WTC11 (cell line): ENCODE results near the gene LRRC4B.

Experiments
- ARID4B ChIP-seq: sonication (generic); formaldehyde crosslinking; IDR thresholded peaks from 2 replicates; pipeline ENCODE4 v1.8.0; 2023; ENCODE audit warnings: missing genetic modification reagents, mild to moderate bottlenecking, borderline replicate concordance
- ATF1 ChIP-seq: sonication (generic); formaldehyde crosslinking; IDR thresholded peaks from 2 replicates; pipeline ENCODE4 v1.8.1; 2023; ENCODE audit warnings: mild to moderate bottlenecking, moderate library complexity, missing genetic modification reagents
- CREB1 ChIP-seq: sonication (generic); formaldehyde crosslinking; IDR thresholded peaks from 2 replicates; pipeline ENCODE4 v1.8.0; 2023; ENCODE audit warnings: mild to moderate bottlenecking, missing genetic modification reagents
- CTCF ChIP-seq: fragments of 200-600 bp; IDR thresholded peaks from 2 replicates; pipeline ENCODE4 v1.8.0; 2022; ENCODE audit warnings: antibody characterized with exemption
- E2F1 ChIP-seq: sonication (generic); formaldehyde crosslinking; IDR thresholded peaks from 2 replicates; pipeline ENCODE4 v1.8.0; 2022; ENCODE audit warnings: mild to moderate bottlenecking, missing genetic modification reagents
- E2F5 ChIP-seq: sonication (generic); formaldehyde crosslinking; IDR thresholded peaks from 2 replicates; pipeline ENCODE4 v1.8.1; 2022; ENCODE audit warnings: mild to moderate bottlenecking, moderate library complexity, missing genetic modification reagents
- FOXP1 ChIP-seq: sonication (generic); formaldehyde crosslinking; IDR thresholded peaks from 2 replicates; pipeline ENCODE4 v1.8.0; 2022; ENCODE audit warnings: missing genetic modification reagents, mild to moderate bottlenecking, moderate library complexity, borderline replicate concordance
- JUN ChIP-seq: sonication (generic); formaldehyde crosslinking; IDR thresholded peaks from 2 replicates; pipeline ENCODE4 v1.8.0; 2023; ENCODE audit warnings: mild to moderate bottlenecking, missing genetic modification reagents
- MAX ChIP-seq: sonication (generic); formaldehyde crosslinking; IDR thresholded peaks from 2 replicates; pipeline ENCODE4 v1.8.0; 2022; ENCODE audit warnings: mild to moderate bottlenecking, missing genetic modification reagents
- NFE2L1 ChIP-seq: sonication (generic); formaldehyde crosslinking; IDR thresholded peaks from 2 replicates; pipeline ENCODE4 v1.8.1; 2023; ENCODE audit warnings: missing genetic modification reagents
- OVOL2 ChIP-seq: fragments of 250-450 bp; sonication (Bioruptor Pico); IDR thresholded peaks from 2 replicates; pipeline ENCODE4 v1.9.0; 2021; ENCODE audit warnings: mild to moderate bottlenecking, borderline replicate concordance
- SP1 ChIP-seq: sonication (generic); formaldehyde crosslinking; conservative IDR thresholded peaks from 2 replicates; pipeline ENCODE4 v1.8.1; 2022; ENCODE audit warnings: missing genetic modification reagents
- TEAD4 ChIP-seq: sonication (generic); formaldehyde crosslinking; IDR thresholded peaks from 2 replicates; pipeline ENCODE4 v1.8.0; 2022; ENCODE audit warnings: mild to moderate bottlenecking, missing genetic modification reagents
- ZNF416 ChIP-seq: fragments of 250-450 bp; sonication (Bioruptor Pico); IDR thresholded peaks from 2 replicates; pipeline ENCODE4 v1.9.0; 2021; ENCODE audit warnings: mild to moderate bottlenecking, inconsistent platforms

- no peak for TF ChIP-seq E2F1 (CRISPR knock-in tag)
- TF ChIP-seq CTCF = no peak
- TF ChIP-seq ATF1 (CRISPR knock-in tag) = no peak
- TF ChIP-seq TEAD4 (CRISPR knock-in tag) = no peak
- TF ChIP-seq OVOL2 (CRISPR knock-in tag) = no peak
- TF ChIP-seq E2F5 (CRISPR knock-in tag) = no peak
- no peak for TF ChIP-seq CREB1 (CRISPR knock-in tag)
- no peak for TF ChIP-seq SP1 (CRISPR knock-in tag)
- no peak for TF ChIP-seq ZNF416
- TF ChIP-seq MAX (CRISPR knock-in tag) = no peak
- TF ChIP-seq ARID4B (CRISPR knock-in tag) = no peak
- TF ChIP-seq JUN (CRISPR knock-in tag) = no peak
- TF ChIP-seq NFE2L1 (CRISPR knock-in tag) = no peak
- TF ChIP-seq FOXP1 (CRISPR knock-in tag) = no peak
Observed at GRCh38 chr19:50516964-50517703, 51.1 kb downstream of the LRRC4B start.
